ENCODE measurements around the gene KCNJ1. TPM values are rescaled to one million over a fixed set of nuclear protein-coding genes. Genes with fewer than 3 reads are reported as not detected.

The KCNJ1 gene
- total RNA-seq, 1 experiment from 2014 or later, result not detected

DNA sequence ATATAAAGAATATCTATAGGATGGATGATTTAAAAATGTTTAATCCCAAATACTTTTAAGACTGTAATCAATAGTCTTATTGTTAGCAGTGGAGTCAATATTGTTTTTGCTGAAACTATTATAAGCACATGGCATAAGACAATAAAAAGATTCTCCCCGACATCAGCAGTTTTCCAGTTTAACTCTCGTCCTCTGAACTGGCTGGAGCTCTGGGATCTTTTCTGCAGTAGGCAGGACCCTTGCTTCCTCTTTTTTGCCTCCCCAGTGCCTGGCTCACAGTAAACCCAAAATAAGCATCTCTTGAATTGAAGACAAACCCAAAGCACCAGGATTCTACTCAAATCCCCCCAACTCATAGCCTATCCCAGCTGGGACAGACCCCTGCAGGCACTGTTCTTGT, 32.9 kb downstream of the KCNJ1 start:
- H3F3A ChIP-seq (ENCODE audit: insufficient read depth, low read depth), result no peaks in the 10 kb centered on the region
- H3K79me2 ChIP-seq (ENCODE audit: low read depth), result no peaks in the 10 kb centered on the region
- no peaks in the 10 kb centered on the region for H3K36me3 ChIP-seq (ENCODE audit: low read depth)
- no peak for DNase-seq
- no peaks in the 10 kb centered on the region for H3K9me3 ChIP-seq (ENCODE audit: insufficient read depth, low read depth)
- no peaks in the 10 kb centered on the region for H3K4me1 ChIP-seq (replicated peaks; ENCODE audit: insufficient read depth)
- H3K27ac ChIP-seq, result no peak overlapping the region
- no peak overlapping the region for H3K4me2 ChIP-seq
- ChIA-PET POLR2A (ENCODE audit: unreplicated experiment) (no interaction called here), CTCF (no interaction called here)
- no peak overlapping the region for H3K4me3 ChIP-seq
- H3K27me3 ChIP-seq (ENCODE audit: insufficient read depth, low read depth), result 0 out of 2 replicates have a peak, but pooled peaks cover 2% of the 10 kb centered on the region
- no TSS peak for BruUV-seq (replicated peaks)
- no peak for TF ChIP-seq EZH2 (IDR thresholded peaks at IDR 0.05; ENCODE audit: low read depth)
- TF ChIP-seq, protein P1, sequence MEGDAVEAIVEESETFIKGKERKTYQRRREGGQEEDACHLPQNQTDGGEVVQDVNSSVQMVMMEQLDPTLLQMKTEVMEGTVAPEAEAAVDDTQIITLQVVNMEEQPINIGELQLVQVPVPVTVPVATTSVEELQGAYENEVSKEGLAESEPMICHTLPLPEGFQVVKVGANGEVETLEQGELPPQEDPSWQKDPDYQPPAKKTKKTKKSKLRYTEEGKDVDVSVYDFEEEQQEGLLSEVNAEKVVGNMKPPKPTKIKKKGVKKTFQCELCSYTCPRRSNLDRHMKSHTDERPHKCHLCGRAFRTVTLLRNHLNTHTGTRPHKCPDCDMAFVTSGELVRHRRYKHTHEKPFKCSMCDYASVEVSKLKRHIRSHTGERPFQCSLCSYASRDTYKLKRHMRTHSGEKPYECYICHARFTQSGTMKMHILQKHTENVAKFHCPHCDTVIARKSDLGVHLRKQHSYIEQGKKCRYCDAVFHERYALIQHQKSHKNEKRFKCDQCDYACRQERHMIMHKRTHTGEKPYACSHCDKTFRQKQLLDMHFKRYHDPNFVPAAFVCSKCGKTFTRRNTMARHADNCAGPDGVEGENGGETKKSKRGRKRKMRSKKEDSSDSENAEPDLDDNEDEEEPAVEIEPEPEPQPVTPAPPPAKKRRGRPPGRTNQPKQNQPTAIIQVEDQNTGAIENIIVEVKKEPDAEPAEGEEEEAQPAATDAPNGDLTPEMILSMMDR (conservative IDR thresholded peaks at IDR 0.05), result no peak
- no peaks in the 10 kb centered on the region for H3K9me2 ChIP-seq (ENCODE audit: insufficient read depth)
- intact Hi-C loops (cut with micrococcal nuclease; ENCODE audit: unreplicated experiment), result no loop called here
- no peak overlapping the region for H2AFZ ChIP-seq
- H4K20me1 ChIP-seq (ENCODE audit: insufficient read depth), result no peaks in the 10 kb centered on the region

GRCh38 chr11:128832121-128832497, 35.0 kb downstream of the KCNJ1 start:
- no peaks in the 10 kb centered on the region for H3K27me3 ChIP-seq (ENCODE audit: insufficient read depth, low read depth)
- POLR2A ChIA-PET (ENCODE audit: unreplicated experiment), result no interaction called here
- H3K36me3 ChIP-seq (ENCODE audit: low read depth), result no peaks in the 10 kb centered on the region
- no peak for DNase-seq
- no peaks in the 10 kb centered on the region for H3K79me2 ChIP-seq (ENCODE audit: low read depth)
- no peak overlapping the region for H3K27ac ChIP-seq
- peak overlapping the region; percentile 58 for H3K4me2 ChIP-seq
- CTCF ChIA-PET, result interaction anchor here (0.6 to 0.7 kb wide), 2 partner anchors 340 to 681 kb away, joined by 3 read pairs; no protein-coding TSS in a partner anchor
- H3F3A ChIP-seq (ENCODE audit: insufficient read depth, low read depth), result no peaks in the 10 kb centered on the region
- H3K4me1 ChIP-seq (replicated peaks; ENCODE audit: insufficient read depth), result no peaks in the 10 kb centered on the region
- H3K9me3 ChIP-seq (ENCODE audit: insufficient read depth, low read depth), result no peaks in the 10 kb centered on the region
- intact Hi-C loops (cut with micrococcal nuclease; ENCODE audit: unreplicated experiment), result no loop called here
- no peak for TF ChIP-seq EZH2 (IDR thresholded peaks at IDR 0.05; ENCODE audit: low read depth)
- TF ChIP-seq, protein P1 (conservative IDR thresholded peaks at IDR 0.05), result no peak
- H2AFZ ChIP-seq, result peak overlapping the region; percentile 63
- no peaks in the 10 kb centered on the region for H4K20me1 ChIP-seq (ENCODE audit: insufficient read depth)
- H3K9me2 ChIP-seq (ENCODE audit: insufficient read depth), result no peaks in the 10 kb centered on the region
- BruUV-seq (replicated peaks), result no TSS peak
- H3K4me3 ChIP-seq, result peak overlapping the region; percentile 6; the same call in 1 of the 2 replicates

- Histone ChIP-seq H3K27ac (no peak overlapping the region), H2AFZ (no peak overlapping the region), H4K20me1 (ENCODE audit: insufficient read depth) (no peaks in the 10 kb centered on the region), H3K4me1 (replicated peaks; ENCODE audit: insufficient read depth) (no peaks in the 10 kb centered on the region), H3K4me2 (peak overlapping the region; percentile 59), H3F3A (ENCODE audit: insufficient read depth, low read depth) (no peaks in the 10 kb centered on the region), H3K4me3 (peak overlapping the region; percentile 6; the same call in 1 of the 2 replicates), H3K9me3 (ENCODE audit: insufficient read depth, low read depth) (no peaks in the 10 kb centered on the region), H3K79me2 (ENCODE audit: low read depth) (no peaks in the 10 kb centered on the region), H3K27me3 (ENCODE audit: insufficient read depth, low read depth) (no peaks in the 10 kb centered on the region), H3K9me2 (ENCODE audit: insufficient read depth) (no peaks in the 10 kb centered on the region), H3K36me3 (ENCODE audit: low read depth) (no peaks in the 10 kb centered on the region)
- peak; percentile 49 to 66 for DNase-seq
- ChIA-PET CTCF (interaction anchor here (0.6 to 1.6 kb wide), 9 partner anchors 179 to 802 kb away, joined by 3 to 11 read pairs (median 3); no protein-coding TSS in a partner anchor), POLR2A (ENCODE audit: unreplicated experiment) (no interaction called here)
- BruUV-seq (replicated peaks), result no TSS peak
- TF ChIP-seq EZH2 (IDR thresholded peaks at IDR 0.05; ENCODE audit: low read depth), result no peak
- TF ChIP-seq, protein P1 (conservative IDR thresholded peaks at IDR 0.05), result peak; percentile 95
- intact Hi-C loops (cut with micrococcal nuclease; ENCODE audit: unreplicated experiment), result loop anchor here (1.0 to 2.0 kb wide), 7 partner anchors 178 to 800 kb away; no protein-coding TSS in a partner anchor
Measured at GRCh38 chr11:128831174-128832120, 35.6 kb downstream of the KCNJ1 start.

All from PC-9 (cell line).